ENCODE measurements around the gene SDK1.
A peak's percentile ranks its signal among the peaks of the same experiment; 100 is the strongest.

SDK1 gene

GRCh38 chr7:3292694-3293093 is 8.4 kb upstream of the SDK1 start:
- DNase-seq (ENCODE audit: low spot score) = no peak

GRCh38 chr7:3294432-3295100 is 6.5 kb upstream of the SDK1 start:
- DNase-seq (ENCODE audit: low spot score) = no peak

GRCh38 chr7:3297105-3297819 is 3.8 kb upstream of the SDK1 start:
- DNase-seq (ENCODE audit: low spot score) = no peak

GRCh38 chr7:3300221-3300650 is 816 bp upstream of the SDK1 start:
- DNase-seq (ENCODE audit: low spot score) = no peak

- peak; percentile 6 for DNase-seq (ENCODE audit: low spot score)
Measured at GRCh38 chr7:3301449-3301731, 338 bp downstream of the SDK1 start.

- no peak for DNase-seq (ENCODE audit: low spot score)
Measured at GRCh38 chr7:3301831-3302618, 973 bp downstream of the SDK1 start.

GRCh38 chr7:3302681-3303320 is 1.7 kb downstream of the SDK1 start:
- no peak for DNase-seq (ENCODE audit: low spot score)

- no peak for DNase-seq (ENCODE audit: low spot score)
Measured at GRCh38 chr7:3304131-3304530, 3.1 kb downstream of the SDK1 start.

- DNase-seq (ENCODE audit: low spot score) = no peak
Measured at GRCh38 chr7:3307435-3307834, 6.4 kb downstream of the SDK1 start.

GRCh38 chr7:3309140-3309539 is 8.1 kb downstream of the SDK1 start:
- no peak for DNase-seq (ENCODE audit: low spot score)

- no peak for DNase-seq (ENCODE audit: low spot score)
Measured at GRCh38 chr7:3309956-3310355, 8.9 kb downstream of the SDK1 start.

- DNase-seq (ENCODE audit: low spot score) = no peak
Measured at GRCh38 chr7:3310884-3311283, 9.8 kb downstream of the SDK1 start.

- no peak for DNase-seq (ENCODE audit: low spot score)
Measured at GRCh38 chr7:3312583-3312982, 11.5 kb downstream of the SDK1 start.

GRCh38 chr7:3318874-3319273 is 17.8 kb downstream of the SDK1 start:
- no peak for DNase-seq (ENCODE audit: low spot score)

- DNase-seq (ENCODE audit: low spot score) = no peak
Measured at GRCh38 chr7:3321206-3321605, 20.2 kb downstream of the SDK1 start.

GRCh38 chr7:3321745-3322144 is 20.7 kb downstream of the SDK1 start:
- DNase-seq (ENCODE audit: low spot score) = no peak

GRCh38 chr7:3326246-3326645 is 25.2 kb downstream of the SDK1 start:
- no peak for DNase-seq (ENCODE audit: low spot score)

- no peak for DNase-seq (ENCODE audit: low spot score)
Measured at GRCh38 chr7:3327099-3327498, 26.0 kb downstream of the SDK1 start.

GRCh38 chr7:3327655-3328054 is 26.6 kb downstream of the SDK1 start:
- DNase-seq (ENCODE audit: low spot score) = no peak

GRCh38 chr7:3332308-3332707 is 31.3 kb downstream of the SDK1 start:
- DNase-seq (ENCODE audit: low spot score) = no peak

GRCh38 chr7:3333861-3334260 is 32.8 kb downstream of the SDK1 start:
- no peak for DNase-seq (ENCODE audit: low spot score)

GRCh38 chr7:3336042-3336665 is 35.1 kb downstream of the SDK1 start:
- no peak for DNase-seq (ENCODE audit: low spot score)

All from germinal center (tissue), 1 donor.